ENCODE data around the gene COL9A1.

COL9A1 gene

GRCh38 chr6:70210462-70210861 is 92.4 kb downstream of the COL9A1 start:
- Histone ChIP-seq H3K27me3 (replicated peaks) (no peaks in the 10 kb centered on the region), H3K4me3 (ENCODE audit: low read depth, low read length) (no peak overlapping the region), H3K36me3 (replicated peaks) (no peaks in the 10 kb centered on the region), H3K27ac (no peak overlapping the region)
- peak; percentile 41 for TF ChIP-seq CTCF (IDR thresholded peaks at IDR 0.05; ENCODE audit: low read depth, low read length, missing control alignments)
- no peak for DNase-seq
- in situ Hi-C loops (cut with HindIII; ENCODE audit: low pct_ligation_motif_present, low sequenced_read_pairs): no loop called here

- H3K27ac ChIP-seq: no peak overlapping the region
- no peaks in the 10 kb centered on the region for H3K36me3 ChIP-seq (replicated peaks)
- in situ Hi-C loops (cut with HindIII; ENCODE audit: low pct_ligation_motif_present, low sequenced_read_pairs): no loop called here
- H3K27me3 ChIP-seq (replicated peaks): no peaks in the 10 kb centered on the region
- no peak for DNase-seq
- no peak for TF ChIP-seq CTCF (IDR thresholded peaks at IDR 0.05; ENCODE audit: low read depth, low read length, missing control alignments)
- no peak overlapping the region for H3K4me3 ChIP-seq (ENCODE audit: low read depth, low read length)
Measured at GRCh38 chr6:70208235-70208790, 94.6 kb downstream of the COL9A1 start.

- Histone ChIP-seq H3K4me3 (ENCODE audit: low read depth, low read length) (no peak overlapping the region), H3K27ac (no peak overlapping the region), H3K27me3 (replicated peaks) (no peaks in the 10 kb centered on the region), H3K36me3 (replicated peaks) (no peaks in the 10 kb centered on the region)
- in situ Hi-C loops (cut with HindIII; ENCODE audit: low pct_ligation_motif_present, low sequenced_read_pairs): no loop called here
- DNase-seq: no peak
- TF ChIP-seq CTCF (IDR thresholded peaks at IDR 0.05; ENCODE audit: low read depth, low read length, missing control alignments): no peak
Measured at GRCh38 chr6:70198785-70199184, 104.1 kb downstream of the COL9A1 start.

- no peak overlapping the region for H3K4me3 ChIP-seq (ENCODE audit: low read depth, low read length)
- no peaks in the 10 kb centered on the region for H3K27me3 ChIP-seq (replicated peaks)
- TF ChIP-seq CTCF (IDR thresholded peaks at IDR 0.05; ENCODE audit: low read depth, low read length, missing control alignments): no peak
- no peaks in the 10 kb centered on the region for H3K36me3 ChIP-seq (replicated peaks)
- no peak for DNase-seq
- in situ Hi-C loops (cut with HindIII; ENCODE audit: low pct_ligation_motif_present, low sequenced_read_pairs): no loop called here
- no peak overlapping the region for H3K27ac ChIP-seq
Measured at GRCh38 chr6:70196531-70196930, 106.4 kb downstream of the COL9A1 start.

GRCh38 chr6:70194421-70194820 is 108.5 kb downstream of the COL9A1 start:
- no peak for DNase-seq
- Histone ChIP-seq H3K27ac (no peak overlapping the region), H3K27me3 (replicated peaks) (no peaks in the 10 kb centered on the region), H3K4me3 (ENCODE audit: low read depth, low read length) (no peak overlapping the region), H3K36me3 (replicated peaks) (no peaks in the 10 kb centered on the region)
- in situ Hi-C loops (cut with HindIII; ENCODE audit: low pct_ligation_motif_present, low sequenced_read_pairs): no loop called here
- no peak for TF ChIP-seq CTCF (IDR thresholded peaks at IDR 0.05; ENCODE audit: low read depth, low read length, missing control alignments)

GRCh38 chr6:70188202-70188601 is 114.7 kb downstream of the COL9A1 start:
- in situ Hi-C loops (cut with HindIII; ENCODE audit: low pct_ligation_motif_present, low sequenced_read_pairs): no loop called here
- Histone ChIP-seq H3K36me3 (replicated peaks) (no peaks in the 10 kb centered on the region), H3K27ac (no peak overlapping the region), H3K27me3 (replicated peaks) (no peaks in the 10 kb centered on the region), H3K4me3 (ENCODE audit: low read depth, low read length) (no peak overlapping the region)
- DNase-seq: no peak
- TF ChIP-seq CTCF (IDR thresholded peaks at IDR 0.05; ENCODE audit: low read depth, low read length, missing control alignments): no peak

Data from brain microvascular endothelial cell (primary cell).